ENCODE measurements around the gene CREB5.
"Not testable (repeated sequence)": the region's sequence is repeated elsewhere in the genome, so short reads cannot be mapped to it uniquely, and the experiment has no call there.

The CREB5 gene

DNA sequence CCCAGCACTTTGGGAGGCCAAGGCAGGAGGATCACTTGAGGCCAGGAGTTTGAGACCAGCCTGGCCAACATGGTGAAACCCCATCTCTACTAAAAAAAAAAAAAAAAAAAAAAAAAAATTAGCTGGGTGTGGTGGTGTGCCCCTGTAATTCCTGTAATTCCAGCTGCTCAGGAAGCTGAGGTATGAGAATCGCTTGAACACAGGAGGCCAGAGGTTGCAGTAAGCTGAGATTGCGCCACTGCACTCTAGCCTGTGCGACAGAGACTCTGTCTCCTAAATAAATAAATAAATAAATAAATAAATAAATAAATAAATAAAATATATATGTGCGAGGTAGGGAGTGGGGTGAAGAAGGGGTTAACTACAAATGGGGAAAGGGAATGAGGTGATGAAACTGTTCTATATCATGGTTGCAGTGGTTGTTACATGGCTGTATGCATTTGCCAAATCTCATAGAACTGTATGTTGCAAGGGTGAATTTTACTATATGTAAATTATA, 199.1 kb downstream of the CREB5 start:
- DNase-seq (ENCODE audit: low read depth): not testable (repeated sequence)

DNA sequence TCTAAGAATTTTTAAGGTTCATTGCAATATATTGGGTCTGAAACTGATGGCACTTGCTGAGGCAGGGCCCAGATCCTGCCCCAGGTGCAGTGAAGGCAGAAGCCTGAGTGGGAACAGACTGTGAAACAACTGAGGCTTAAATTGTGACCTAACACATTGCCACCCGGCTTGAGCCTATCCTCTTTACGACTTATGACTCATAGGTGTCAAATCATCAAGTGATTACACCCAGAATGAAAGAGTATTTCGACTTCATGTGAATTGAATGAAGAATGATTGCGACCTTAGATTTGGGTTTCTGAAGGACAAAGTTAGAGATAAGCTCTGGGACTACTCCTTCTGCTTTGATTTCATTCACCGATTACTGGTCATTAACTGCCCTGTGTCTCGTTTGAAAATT, 200.9 kb downstream of the CREB5 start:
- no peak for DNase-seq (ENCODE audit: low read depth)

GRCh38 chr7:28615091-28615490, 202.8 kb downstream of the CREB5 start:
- no peak for DNase-seq (ENCODE audit: low read depth)

DNA sequence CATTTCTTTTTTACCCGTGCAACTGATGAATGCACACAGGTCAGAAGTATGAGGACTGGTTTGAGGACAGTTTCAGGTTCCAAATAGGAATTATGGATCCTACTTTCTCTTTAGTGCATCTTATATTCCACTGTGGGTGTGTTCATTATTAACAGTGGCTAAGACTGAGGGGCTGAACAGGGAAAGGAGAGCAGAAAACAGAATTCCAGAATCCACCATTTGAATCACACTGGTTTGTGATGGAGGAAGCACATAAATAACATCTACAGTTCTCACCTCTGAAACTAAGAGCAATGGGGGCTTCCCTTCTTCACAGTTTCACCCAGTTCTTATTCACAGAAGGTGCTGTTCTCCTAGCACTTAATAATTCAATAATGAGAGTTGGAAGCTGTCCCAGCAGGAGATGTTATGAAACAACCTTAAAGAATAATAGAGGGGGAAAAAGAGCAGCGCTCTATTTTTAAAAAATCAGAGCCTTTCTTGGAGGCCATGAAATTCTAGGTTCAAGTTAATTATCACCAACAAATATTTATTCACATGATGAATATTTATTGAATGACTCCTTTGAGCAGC, 205.1 kb downstream of the CREB5 start:
- no peak for DNase-seq (ENCODE audit: low read depth)

DNA sequence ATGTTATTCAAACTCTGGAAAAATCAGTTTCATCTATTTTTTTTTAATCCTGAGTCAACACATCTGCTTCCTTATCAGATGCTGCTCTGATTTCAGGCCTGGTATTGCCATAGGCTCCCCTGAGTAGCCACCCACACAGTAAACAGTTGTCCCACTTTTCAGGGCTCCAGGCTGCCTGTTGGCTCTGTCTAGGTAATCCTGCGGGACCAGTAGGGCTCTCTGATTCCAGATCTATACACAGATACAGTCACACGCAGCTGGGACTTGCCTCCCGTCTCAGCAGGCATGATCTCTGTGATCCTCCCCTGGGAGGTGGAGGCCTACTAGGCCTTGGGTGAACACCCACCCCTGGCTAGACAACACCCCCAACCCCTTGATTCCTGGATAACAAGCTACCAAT, 206.1 kb downstream of the CREB5 start:
- DNase-seq (ENCODE audit: low read depth): no peak

DNA sequence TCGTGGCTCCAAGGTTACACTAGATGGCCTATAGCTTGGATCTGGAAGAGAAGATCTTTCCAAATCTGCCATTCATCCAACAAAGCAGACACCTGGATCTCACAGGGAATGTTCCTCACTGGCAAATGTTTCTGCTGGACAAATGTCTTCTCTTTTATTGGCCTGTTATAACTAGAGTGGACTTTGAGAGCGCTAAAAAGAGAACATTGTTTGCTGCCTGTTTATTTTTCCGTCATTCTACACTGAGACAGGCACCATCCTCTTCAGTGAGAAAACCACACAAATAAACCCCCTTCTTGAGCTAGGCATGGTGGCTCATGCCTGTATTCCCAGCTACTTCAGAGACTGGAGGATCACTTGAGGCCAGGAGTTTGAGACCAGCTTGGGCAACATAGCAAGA, 206.9 kb downstream of the CREB5 start:
- no peak for DNase-seq (ENCODE audit: low read depth)

- no peak for DNase-seq (ENCODE audit: low read depth)
These were observed 209.1 kb downstream of the CREB5 start for GRCh38 chr7:28621369-28621841.

DNA sequence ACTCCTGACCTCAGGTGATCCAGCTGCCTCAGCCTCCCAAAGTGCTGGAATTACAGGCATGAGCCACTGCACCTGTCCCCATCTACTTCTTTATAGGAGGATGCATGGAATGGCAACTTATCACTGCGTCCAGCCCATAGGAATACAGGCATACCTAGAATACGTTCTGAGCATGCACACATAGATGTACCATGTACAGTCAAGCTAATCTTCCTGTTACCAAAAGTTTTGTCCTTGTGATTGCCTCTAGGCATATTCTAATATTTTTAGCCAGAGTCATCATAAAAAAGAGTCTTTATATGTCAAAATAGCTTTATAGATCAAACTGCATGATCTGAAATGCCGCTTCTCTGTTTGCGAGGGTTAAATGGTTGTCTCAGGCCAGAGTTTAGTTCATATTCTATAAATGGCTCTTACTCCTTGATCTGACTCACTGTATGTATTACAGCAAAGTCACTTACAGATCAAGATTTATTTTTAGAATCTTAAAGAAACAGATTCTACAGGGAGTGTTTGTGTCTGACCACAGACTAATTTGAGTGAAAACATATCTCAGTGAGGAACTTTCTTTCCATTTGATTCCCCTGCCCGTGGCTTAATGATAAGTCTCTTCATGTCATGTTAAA, 210.9 kb downstream of the CREB5 start:
- DNase-seq (ENCODE audit: low read depth): no peak

GRCh38 chr7:28623863-28624262, 211.5 kb downstream of the CREB5 start:
- no peak for DNase-seq (ENCODE audit: low read depth)

- DNase-seq (ENCODE audit: low read depth): no peak
These were observed 213.1 kb downstream of the CREB5 start for GRCh38 chr7:28625432-28625831.

DNA sequence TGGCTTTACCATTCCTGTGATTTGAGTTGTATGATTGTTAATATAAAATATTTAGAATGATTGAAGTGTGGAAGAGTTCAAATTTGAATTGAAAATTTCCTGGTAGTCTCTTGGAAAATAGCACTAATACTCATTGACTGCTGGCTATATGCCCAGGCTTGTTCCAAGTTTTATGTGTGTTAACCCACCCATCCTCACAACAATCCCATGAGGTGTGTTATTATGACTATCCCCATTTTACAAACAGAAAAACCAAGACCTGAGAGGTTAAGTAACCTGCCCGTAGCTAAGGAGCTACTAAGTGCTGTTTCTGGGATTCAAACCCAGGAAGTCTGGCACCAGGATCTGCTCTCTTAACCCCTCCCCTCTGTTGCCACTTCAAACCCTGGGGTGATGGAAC, 213.9 kb downstream of the CREB5 start:
- DNase-seq (ENCODE audit: low read depth): no peak

DNA sequence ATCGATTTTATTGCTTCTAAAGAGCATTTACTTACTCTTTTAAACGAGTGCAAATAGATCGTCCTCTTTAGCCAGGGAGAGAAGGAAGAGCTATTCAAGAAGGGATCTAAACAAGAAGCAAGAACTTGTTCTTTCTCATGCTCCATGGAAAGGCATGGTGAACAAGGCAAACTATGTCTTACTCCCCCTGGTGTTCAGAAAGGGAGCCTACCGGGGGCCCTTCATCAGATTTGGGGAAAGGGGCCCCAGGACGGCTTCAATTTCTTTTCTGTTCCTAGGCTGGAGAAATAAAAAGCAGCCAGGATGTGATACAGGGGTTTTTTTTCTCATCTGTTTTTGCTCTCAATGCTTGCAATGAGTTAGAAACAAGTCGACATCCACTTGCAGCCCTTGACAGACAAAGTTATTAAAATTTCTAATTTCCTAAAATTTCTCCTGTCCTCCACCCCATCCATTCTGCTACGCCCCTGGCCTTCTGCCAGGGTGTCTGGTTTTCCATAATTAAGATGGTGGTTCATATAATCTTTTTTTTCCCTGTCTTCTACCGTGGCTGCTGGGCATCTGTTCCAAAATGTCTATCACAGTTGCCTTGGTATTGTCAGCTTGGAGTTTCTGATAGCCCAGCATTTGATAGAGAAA, 214.4 kb downstream of the CREB5 start:
- DNase-seq (ENCODE audit: low read depth): peak; percentile 1

GRCh38 chr7:28627263-28627653, 214.9 kb downstream of the CREB5 start:
- DNase-seq (ENCODE audit: low read depth): no peak

GRCh38 chr7:28627896-28628295, 215.6 kb downstream of the CREB5 start:
- DNase-seq (ENCODE audit: low read depth): no peak

DNA sequence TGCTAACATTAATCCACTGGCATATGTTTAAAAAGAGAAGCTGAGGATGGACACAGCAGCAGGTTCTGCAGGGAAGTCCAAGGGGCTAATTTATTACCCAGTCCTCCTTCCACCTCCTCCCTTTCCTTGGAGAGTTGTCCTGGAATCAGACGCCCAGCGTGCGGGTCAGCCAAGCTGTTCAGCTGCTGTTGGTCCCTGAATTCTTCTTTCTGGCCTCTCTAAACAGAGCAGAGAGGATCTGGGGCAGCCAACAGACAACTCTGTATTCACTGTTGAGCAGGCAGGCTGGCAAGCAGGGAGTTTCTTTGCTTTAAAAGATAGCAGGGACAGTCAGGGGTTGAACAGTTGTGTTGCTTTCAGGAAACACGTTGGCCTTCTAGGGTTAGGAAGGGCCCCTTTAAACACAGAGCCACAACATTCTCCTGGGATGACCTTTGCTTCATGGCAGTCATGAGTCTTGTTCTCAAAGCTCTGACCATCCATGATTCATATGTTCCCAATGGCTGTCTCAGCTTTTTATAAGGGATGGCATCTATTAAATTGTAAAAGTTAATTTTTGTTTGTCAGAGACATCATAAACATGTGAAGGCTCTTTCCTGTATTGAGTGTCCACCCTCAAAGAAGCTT, 217.0 kb downstream of the CREB5 start:
- no peak for DNase-seq (ENCODE audit: low read depth)

DNA sequence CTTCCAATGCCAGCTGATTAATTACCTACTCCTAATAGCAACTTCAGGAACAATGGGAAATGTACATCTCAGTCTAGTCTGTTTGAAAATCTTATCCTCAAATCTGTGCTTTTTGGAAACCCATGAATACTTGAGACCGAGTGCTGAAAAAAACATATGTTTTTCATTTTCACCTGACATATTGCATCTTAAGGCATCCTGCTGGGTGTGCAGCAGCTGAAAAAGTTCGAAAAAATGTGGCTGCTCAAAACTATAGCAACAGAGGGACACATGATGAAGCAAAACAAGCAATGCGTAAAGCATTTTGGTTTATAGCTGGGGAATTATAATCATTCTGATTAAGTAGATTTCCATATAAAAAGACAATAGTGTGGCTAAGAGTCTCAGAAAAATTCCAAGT, 218.0 kb downstream of the CREB5 start:
- DNase-seq (ENCODE audit: low read depth): no peak

DNA sequence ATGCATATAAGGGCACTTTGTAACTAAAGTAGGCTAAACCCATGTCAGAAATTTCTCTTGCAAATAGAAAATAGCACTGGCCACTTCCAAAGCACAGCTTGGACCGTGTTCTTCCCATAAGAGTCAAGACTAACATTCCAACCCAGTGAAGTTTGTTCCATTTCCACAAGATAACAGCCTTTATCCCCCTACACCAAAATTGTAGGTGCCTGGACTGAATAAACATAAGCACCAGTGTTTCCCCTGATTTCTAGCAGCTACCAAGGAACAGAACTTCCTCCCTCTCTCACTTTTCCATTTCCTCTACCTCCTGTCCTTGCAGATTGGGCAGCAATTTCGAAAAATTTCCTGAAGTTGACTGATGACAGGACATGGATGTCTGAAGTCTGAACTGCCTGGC, 219.7 kb downstream of the CREB5 start:
- no peak for DNase-seq (ENCODE audit: low read depth)

- DNase-seq (ENCODE audit: low read depth): no peak
These were observed 226.6 kb downstream of the CREB5 start for GRCh38 chr7:28638914-28639313.

DNA sequence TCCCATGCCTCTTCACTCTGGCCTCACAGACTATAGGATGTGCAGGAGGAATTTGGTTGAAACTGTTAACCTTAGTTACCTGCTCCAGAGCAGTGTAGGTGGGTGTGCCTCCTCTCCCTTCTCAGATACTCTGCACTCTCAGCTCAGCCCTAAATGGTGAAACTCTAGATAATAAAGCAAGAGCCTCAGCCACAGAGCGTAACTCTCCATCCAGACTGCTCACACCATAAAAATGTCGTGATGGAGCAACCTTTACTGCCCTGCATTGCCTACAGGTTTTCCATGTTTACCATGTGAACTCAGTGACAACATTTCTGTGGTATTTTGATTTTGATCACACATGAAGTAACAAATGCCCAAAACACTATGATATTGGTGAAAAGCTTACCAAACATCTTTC, 227.7 kb downstream of the CREB5 start:
- DNase-seq (ENCODE audit: low read depth): no peak

DNA sequence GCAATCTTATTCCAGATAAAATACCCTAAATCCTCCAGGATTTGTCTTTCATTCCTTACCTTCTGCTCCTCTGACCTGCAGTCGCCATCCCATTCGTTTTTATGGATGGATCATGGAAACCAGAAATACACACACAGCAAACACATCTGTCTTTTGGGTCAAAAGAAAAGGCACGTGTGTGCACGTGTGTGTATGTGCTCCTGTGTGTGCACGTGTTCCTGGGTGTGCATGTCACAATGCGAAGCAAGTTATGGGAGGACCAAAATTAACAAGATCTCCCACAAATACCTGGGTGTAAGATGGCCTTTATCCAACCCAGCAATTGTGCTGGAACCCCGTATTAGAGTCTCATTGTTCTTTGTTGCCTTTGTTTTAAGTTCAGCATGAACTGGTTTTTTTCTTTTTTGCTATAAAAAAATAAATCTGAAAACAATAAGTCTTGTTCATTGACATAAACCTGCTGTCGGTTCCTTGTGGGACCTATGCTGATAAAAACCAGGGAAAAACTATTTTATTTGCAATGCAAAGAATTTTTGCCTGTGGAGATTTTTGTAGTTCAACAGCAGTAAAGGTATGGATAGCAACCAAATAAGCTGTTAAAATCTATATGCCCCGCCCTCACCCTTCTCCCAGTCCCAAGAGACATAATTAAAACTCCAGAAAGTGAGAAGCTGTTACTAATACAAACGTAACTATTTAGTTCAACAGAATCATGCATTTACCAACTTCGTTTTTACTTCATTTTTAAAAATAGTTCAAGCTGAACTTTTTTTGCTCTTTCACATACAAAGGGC, 229.6 kb downstream of the CREB5 start:
- no peak for DNase-seq (ENCODE audit: low read depth)

DNA sequence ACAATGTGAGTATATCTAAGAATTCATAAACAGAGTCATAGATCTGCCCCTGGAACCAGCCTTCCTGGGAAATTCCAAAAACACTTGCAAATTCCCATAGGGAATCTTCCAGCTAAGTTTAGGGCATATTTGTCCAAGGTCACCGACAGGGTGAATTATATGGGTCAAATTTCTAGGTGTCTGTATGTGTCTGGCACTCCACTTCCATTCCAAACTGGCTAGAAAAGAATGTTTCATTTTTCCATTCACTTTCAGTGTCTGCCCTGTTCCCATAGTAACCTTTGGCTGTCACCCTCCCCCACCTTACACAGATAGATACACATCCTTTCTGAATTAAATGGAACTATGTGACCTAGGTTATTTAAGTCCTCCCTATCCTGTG, 230.9 kb downstream of the CREB5 start:
- no peak for DNase-seq (ENCODE audit: low read depth)

DNA sequence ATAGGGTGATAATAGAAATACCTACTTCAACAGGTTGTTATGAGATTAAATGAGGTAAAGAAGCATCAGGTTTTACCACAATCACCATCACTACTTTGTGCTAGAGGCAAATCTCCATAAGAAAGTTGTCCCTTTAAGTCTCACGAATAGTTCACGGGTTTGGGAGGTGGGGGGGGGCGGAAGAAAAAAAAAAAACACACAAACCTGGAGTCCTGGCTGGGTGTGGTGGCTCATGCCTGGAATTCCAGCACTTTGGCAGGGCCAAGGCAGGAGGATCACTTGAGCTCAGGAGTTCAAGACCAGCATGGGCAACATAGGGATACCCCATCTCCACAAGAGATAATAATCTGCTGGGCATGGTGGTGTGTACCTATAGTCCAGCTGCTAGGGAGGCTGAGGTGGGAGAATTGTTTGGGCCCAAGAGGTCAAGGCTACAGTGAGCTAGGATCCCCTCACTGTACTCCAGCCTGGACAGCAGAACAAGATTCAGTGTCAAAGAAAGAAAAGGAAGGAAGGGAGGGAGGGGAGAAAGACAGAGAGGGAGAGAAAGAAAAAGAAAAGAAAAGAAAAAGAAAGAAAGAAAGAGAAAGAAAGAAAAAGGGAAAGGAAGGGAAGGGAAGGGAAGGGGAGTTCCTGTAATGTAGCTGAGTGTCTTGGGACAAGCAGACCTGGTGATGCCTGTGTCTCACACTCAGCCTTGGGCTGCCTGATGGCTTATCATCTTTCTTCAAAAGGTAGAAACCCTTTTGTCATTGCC, 231.4 kb downstream of the CREB5 start:
- no peak for DNase-seq (ENCODE audit: low read depth)
